Measurements from ENCODE around the gene STEAP3. TPM values are rescaled to one million over a fixed set of nuclear protein-coding genes. Genes with fewer than 3 reads are reported as not detected.

STEAP3 gene
- total RNA-seq, 1 experiment from 2014 or later: 32.3 TPM

- DNase-seq (ENCODE audit: low read depth, low spot score): no peak
- Histone ChIP-seq H3K9me2 (ENCODE audit: insufficient read depth) (no peaks in the 10 kb centered on the region), H4K20me1 (ENCODE audit: insufficient read depth) (no peaks in the 10 kb centered on the region; the same call in 1 of the 2 replicates), H3K9me3 (ENCODE audit: control insufficient read depth in 1 of 2, insufficient read depth in 1 of 2, low read depth in 1 of 2, low read length in 2 of 2) (no peaks in the 10 kb centered on the region), H2AFZ (ENCODE audit: low read depth, low read length, poor library complexity, severe bottlenecking) (no peak overlapping the region), H3K4me1 (ENCODE audit: control insufficient read depth in 1 of 2, insufficient read depth in 2 of 2, low read length in 2 of 2) (peaks cover 45 to 80% of the 10 kb centered on the region in 2 experiments), H3K36me3 (ENCODE audit: control insufficient read depth in 1 of 2, insufficient read depth in 2 of 2, low read length in 2 of 2) (peaks cover 0 to 21% of the 10 kb centered on the region in 2 experiments; a peak in 1 of 4 replicates), H3K9ac (ENCODE audit: low read length) (no peak overlapping the region), H3K4me2 (ENCODE audit: low read length) (peak overlapping the region; percentile 67; the same call in 1 of the 2 replicates), H3K4me3 (replicated peaks in 1 of 2; ENCODE audit: low read depth in 1 of 2, low read length in 2 of 2) (no peak overlapping the region), H3K27ac (ENCODE audit: low read depth, low read length) (peak overlapping the region; percentile 25), H3K79me2 (ENCODE audit: insufficient read depth, low read length) (peaks cover 12% of the 10 kb centered on the region; the same call in 1 of the 2 replicates), H3K27me3 (ENCODE audit: insufficient read depth, low read length) (no peaks in the 10 kb centered on the region)
- RAD21 ChIA-PET (ENCODE audit: low non-redundant PET in 1 of 2, low total read pairs in 2 of 2, uncharacterized antibody in 2 of 2, unreplicated experiment in 2 of 2): no interaction called here
- CTCF ChIA-PET: no interaction called here
- POLR2A ChIA-PET: no interaction called here
- BruUV-seq (replicated peaks): no TSS peak
- TF ChIP-seq POLR2A (IDR thresholded peaks at IDR 0.05; ENCODE audit: borderline replicate concordance, extremely low read depth, insufficient read depth, insufficient read length) (no peak), REST (IDR thresholded peaks at IDR 0.05; ENCODE audit: low read depth) (no peak), ATF3 (IDR thresholded peaks at IDR 0.05) (no peak), YY1 (IDR thresholded peaks at IDR 0.05; ENCODE audit: extremely low read depth, insufficient replicate concordance, low read depth, low read length) (no peak), SP1 (IDR thresholded peaks at IDR 0.05; ENCODE audit: low read depth) (no peak), RAD21 (IDR thresholded peaks at IDR 0.05; ENCODE audit: low read depth) (no peak), CEBPB (IDR thresholded peaks at IDR 0.05; ENCODE audit: low read depth) (no peak), EGR1 (IDR thresholded peaks at IDR 0.05; ENCODE audit: low read depth) (no peak), ELF1 (IDR thresholded peaks at IDR 0.05; ENCODE audit: borderline replicate concordance, low read depth) (no peak)
- ATAC-seq: no peak
- intact Hi-C loops (cut with micrococcal nuclease): no loop called here
Measured at GRCh38 chr2:119256582-119256921, 32.9 kb downstream of the STEAP3 start.

Measured in HCT116 (cell line).